Suppressor macrophage treated with lipopolysaccharide for 4 hours (primary cell): ENCODE results near the gene SERPINE2.

Experiments
- DNase-seq: peaks from one replicate; pipeline ENCODE4 v3.0.0-alpha.2; 2020

The SERPINE2 gene

DNA sequence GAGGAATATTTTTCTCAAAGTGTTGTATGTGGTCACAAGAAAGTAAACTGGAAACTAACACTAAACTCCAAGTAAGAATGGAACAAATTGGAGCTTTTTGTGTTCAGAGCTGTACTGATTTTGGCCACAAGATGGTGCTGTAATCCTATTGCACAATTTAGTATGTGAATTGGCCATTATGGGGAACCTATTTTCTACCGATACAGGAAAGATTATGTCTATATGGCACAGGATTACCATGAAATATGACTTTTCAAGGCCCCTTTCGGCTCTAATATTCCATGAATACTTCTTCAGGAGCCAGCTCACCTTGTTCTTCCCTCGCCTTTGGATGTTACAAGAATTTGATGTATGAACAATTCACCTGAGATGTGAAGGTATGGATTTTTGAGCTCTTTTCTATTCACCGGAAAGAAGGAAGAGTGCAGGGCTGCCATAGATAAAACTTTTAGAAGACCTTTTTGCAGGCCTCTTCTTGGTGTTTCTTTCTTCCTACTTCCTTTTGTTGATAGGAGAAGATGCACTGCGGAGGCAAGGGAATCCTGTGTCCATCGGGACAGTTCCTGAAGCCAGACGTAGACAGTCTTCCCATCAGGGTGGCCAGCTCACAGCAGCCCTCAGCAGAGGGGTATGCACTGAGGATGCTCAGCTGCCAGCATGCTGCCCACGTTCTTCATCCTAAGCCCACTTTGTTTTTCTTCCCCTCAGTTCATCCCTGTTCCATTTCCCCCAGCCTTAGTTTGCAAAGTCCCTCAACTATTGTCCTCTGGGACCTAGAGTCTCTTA is 68.5 kb downstream of the SERPINE2 start:
- peak; percentile 79 for DNase-seq

DNA sequence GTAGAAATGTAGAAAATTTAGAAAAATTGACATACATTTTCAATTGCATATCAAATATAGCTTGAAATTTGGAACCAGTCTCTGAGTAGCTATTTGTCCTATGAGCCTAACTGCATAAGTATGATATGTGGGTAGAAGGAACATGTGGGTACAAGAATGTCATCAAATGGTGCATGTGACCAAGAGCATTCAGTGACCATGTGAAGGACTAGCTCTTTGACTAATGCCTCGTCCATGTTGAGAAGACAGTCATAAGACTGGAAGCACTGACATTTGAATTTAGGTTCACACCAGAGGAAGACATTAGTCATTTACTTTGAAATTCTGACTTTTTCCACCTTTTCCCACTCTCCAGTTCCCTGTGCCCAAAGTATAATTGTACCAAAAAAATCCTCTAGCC is 69.2 kb downstream of the SERPINE2 start:
- peak; percentile 77 for DNase-seq

DNA sequence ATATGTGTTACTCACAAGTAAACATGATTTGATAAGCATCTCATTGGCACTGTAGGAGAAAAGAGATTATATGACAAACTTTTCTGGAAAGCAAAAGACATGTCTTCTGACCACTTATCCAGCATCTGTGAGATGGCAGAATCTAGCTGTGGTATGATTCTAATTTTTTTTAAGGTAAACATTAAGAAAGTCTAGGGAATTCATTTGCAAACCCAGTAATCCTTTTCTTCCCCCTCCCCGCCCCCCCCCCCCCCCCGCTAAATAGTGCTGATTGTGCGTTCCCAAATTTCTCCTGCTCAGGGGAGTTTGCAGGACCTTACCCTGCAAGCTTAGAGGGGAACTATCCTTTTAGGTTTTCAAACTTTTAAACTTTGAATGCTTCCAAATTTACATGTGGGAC is 69.8 kb downstream of the SERPINE2 start:
- DNase-seq: no peak

DNA sequence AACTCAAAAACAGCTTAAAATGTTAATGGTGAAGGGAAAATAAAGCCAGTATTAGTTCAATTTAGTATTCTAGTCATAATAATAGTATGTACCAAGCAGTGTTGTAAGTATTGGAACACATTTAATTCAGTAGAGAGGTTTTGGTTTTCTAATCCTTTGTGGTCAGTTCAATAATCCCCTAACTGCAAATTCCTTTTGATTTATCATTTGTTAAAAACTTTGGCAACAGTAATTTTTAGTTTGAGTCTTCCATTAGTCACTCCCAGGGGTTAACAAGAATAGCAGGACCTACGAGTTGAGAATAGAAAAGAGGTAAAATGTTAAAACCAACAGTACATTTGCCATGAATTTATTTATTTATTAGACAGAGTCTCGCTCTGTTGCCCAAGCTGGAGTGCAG is 71.1 kb downstream of the SERPINE2 start:
- DNase-seq: no peak

DNA sequence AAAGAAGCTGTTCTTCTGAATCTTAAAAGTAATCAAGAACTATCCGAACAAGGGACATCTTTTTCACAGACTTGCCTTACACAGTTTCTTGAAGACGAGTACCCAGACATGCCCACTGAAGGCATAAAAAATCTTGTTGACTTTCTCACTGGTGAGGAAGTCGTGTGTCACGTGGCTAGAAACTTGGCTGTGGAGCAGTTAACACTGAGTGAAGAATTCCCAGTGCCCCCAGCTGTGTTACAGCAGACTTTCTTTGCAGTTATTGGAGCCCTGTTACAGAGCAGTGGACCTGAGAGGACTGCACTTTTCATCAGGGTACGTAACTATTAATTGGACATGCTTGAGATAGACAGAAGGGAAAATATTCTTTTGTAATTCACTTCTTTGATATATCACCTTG is 79.4 kb downstream of the SERPINE2 start:
- no peak for DNase-seq

DNA sequence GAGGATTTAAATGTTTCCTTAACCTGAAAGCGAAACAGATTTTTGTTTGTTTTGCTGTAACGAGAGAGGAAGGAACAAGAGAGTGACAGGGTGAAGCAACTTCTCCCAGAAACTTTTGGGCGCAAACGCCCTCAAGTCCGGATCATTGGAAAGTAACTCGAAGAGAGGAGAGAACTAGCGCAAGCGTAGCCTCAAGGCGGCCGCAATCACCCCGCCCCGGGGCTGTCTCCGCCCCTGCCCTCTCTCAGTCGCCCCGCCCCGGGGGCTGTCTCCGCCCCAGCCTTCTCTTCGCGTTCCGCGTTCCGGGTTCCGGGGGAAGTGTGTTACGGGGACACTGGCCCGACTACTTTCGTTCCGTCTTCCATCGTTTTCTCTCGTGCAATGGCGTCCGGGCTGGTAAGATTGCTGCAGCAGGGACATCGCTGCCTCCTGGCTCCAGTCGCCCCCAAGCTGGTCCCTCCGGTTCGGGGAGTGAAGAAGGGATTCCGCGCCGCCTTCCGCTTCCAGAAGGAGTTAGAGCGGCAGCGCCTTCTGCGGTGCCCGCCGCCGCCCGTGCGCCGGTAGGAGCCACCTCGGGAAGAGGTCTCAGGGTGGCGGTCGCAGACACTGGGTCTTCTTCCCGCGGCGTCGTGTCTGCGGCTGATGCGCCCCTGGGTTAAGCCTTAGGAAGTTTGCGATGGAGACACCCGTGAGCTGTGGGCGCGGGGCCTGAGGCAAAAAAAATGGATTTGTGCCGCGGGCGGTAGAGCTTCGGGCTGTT is 81.8 kb downstream of the SERPINE2 start, which contains the start of gene MRPL44:
Gene MRPL44 (plus strand): TSS at position 372 of the 760 bp plus-strand sequence. CDS start 10 bp downstream, at position 382.
- DNase-seq: peak; percentile 100

DNA sequence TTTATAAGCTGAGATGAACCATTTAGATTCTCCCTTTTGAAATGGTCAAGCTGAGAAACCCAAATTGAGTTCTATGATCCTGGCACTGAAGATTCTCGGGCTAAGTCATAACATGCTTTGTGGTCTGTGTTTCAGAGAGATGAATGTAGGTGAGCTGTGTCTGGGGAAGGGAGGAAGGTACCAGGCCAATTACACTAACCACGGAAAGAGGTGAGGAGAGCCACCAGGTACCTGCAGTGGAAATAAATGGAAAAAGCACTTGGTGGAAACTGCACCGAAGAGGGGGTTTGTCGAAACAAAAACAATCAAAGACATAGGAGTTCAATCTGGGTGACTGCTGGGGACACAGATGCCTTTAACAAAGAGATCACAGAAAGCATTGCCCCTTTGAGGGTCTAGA is 82.8 kb downstream of the SERPINE2 start:
- no peak for DNase-seq

DNA sequence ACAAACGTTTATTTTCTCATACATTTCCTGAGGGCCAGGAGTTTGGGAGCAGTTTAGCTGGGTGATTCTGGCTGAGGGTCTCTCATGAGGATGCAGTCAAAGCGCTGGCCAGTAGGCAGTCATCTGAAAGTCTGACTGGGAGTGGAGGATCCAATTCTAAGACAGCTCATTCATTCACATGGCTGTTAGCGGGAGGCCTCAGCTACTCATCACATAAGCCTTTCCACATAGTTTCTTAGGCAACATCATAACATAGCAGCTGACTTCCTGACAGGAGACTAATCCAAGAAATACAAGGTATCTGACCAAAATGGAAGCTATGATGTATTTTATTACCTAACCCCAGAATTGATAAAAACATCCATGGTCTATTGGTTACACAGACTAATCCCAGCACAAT is 84.7 kb downstream of the SERPINE2 start:
- peak; percentile 60 for DNase-seq

DNA sequence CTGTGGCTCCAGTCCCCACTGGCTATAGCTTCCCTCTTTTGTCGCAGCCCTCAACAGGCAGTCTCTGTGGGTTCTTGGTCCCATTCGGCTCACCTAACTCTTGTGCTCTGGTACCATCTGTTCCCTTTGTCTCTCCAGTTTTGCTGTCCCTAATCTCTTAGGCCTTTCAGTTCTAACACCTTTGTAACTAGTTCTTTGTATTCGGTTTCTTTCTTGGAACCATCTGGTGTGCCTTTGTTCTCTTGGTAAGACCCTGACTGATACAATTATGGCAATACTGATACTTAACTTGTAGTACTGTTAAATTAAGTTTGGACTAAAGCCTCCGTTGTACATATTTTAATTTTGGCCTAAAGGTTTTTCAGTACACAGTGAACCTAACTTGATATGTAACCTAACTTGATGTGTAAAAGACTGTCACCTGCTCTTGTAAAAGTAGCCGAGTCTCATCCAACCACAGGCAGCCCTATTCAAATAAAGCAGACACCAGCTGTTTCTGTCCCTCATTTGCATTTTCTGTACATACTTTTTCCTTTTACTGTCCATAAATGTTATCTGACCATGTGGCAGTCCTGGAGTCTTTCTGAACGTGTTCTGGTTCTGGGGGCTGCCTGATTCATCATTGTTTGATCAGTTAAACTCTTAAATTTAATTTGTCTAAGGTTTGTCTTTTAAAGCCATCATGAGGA is 86.7 kb downstream of the SERPINE2 start:
- no peak for DNase-seq

DNA sequence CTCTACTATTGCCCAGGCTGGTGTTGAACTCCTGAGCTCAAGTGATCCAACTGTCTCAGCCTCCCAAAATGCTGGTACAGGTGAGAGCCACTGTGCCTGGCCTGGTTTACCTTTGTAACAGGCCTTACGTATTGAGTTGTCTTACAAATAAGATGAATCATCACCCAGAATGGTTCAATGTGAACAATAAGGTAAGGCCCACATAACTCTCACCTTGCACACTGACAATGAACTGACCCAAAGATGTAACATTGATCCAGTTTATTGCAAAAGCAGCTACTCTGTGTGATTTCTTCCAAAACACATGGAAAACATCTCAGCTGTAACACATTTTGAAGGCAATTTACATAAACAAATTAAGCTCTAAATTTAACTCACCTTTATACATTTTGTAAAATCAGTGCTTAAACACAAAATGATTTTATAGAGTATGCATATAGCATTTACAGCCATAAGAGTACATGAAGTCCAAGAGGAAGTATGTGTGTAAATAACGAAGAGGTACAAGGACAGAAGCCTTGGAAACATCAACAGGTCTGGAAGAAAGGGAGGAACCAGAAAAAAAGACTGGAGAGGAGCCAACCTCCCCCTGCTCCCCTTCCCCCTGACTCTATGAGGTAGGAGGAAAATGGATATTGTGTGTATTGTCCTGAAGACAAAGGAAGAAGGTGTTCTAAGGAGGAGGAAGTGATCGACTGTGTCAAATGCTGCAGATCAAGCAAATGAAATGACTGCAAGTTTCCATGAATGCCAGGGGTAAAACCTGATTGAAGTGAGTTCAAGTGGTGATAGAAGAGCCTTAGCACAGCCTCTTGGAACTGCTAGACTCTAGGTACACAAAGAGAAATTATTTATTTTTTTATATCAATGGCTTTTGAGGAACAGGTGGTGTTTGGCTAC is 88.4 kb downstream of the SERPINE2 start:
- DNase-seq: no peak

DNA sequence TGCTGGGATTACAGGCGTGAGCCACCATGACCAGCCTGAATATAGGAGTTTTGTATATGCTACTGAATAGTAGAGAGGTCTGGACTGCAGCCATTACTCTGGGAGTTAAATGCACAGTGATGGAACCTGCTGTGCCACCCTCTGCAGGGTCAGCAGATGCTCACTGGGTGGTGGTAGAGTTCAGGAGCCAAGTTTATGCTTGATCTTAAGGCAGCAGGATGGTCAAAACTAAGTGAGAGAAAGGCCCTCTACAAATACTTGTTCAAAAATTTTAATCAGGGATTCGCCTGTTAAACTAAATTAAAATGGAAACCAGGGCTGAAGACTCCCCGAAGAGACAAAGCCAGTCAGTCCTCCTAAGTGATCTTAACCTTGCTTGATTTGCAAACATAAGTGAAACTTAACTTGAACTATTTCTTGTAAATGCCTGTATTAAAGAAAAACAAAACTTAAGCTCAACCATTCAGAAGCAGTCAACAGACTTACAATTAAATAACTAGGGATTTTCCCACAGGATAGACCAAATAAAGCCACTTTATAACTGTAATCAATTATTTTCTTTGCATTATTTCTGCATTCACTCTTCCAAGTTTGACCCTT is 89.7 kb downstream of the SERPINE2 start:
- DNase-seq: peak; percentile 64

DNA sequence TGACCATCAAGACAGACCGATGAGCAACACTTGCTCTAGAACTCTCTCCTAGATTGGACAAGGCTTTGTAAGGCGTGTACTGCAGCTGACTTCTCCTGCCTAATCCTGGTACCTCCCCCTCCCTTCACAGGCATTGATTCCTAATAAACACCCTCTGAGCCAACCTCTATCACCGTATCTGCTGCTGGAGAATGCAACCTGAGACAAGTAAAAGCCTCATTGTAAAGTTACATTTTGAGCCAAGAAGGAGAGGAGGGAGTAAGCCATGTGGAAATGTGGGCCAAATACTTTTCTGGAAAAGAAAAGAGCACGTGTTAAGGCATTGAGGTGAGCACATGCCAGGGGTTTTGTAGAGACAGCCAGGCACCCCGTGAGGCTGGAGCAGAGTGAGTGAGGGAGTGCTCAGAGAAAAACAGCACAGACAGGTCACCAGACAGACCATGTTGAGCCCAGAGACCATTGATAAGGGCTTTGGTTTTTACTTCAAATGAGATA is 91.3 kb downstream of the SERPINE2 start:
- DNase-seq: no peak

DNA sequence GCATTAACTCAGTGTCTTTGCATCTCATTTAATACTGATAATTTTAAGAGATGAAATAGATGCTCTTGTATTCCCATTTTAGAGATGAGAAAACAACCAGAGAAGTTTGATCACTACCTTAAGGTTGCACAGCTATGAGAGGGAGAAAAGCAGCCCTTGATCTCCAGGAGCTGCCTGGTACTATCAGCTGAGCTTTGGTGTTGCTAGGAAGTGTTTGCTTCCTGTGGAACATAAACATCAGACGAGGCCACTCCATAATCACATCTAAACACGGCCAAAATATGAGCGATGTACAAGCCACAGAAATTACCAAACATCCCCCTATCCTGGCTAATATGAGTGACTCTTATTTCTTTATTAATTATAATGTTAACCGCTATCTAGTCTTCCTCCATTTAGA is 93.3 kb downstream of the SERPINE2 start:
- no peak for DNase-seq

DNA sequence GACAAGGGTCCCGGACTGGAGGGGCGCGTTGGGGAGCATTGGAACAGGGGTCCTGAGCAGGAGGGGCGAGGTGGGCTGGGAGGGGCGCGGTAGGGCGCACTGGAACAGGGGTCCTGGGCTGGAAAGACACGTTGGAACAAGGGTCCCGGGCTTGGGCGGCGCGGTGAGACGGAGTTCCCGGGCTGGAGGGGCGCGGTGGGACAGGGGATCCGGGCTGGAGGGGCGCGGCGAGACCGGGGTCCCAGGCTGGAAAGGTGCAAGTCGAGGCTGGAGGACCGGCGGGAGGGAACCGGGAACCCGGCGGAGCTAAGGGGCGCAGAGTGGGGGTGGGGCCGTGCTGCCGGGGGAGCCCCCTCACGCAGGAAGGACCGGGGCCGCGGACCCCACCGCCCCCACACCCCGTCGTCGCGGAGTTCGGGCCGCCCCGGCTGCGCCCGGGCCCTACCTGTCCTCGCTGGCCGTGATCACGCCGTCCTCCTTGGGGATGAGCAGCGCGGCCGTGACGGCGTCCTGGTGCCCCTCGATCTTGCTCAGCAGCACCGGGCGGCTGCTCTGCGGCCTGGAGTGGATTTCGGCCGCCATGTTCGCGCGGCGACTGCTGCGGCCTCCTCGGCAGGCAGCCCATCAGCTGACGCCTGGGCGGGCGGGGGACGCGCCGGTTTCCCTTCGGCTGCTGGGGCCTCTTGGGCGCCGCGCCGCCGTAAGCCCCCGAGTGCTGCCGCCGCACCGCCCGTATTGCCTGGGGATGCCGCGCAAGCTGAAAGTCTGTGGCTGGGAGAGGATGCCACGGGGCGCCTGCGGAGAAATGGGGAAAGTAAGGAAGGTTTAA is 94.2 kb downstream of the SERPINE2 start, which contains the start of gene WDFY1:
Gene WDFY1 (minus strand): TSS at position 633 of the 829 bp plus-strand sequence. CDS start 51 bp downstream, at position 582.
- peak; percentile 94 for DNase-seq

DNA sequence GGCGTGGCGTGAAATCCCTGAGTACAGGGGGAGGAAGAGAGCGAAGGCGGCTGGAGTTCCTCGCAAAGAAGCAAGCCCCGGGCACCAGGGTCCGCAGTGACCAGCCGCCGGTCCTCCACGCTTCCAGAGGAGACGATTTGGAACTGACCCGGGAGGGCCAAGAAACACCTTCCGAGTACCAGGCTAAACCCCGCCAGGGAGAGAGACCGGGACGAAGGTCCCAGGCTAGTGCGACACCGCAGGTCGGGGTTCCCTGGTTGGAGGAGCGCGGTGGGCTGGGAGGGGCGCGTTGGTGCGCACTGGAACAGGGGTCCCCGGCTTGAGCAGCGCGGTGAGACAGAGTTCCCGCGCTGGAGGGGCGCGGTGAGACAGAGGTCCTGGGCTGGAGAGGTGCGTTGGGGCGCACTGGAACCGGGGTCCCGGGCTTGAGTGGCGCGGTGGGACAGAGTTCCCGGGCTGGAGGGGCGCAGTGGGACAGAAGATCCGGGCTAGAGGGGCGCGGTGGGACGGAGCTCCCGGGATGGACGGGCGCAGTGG is 94.9 kb downstream of the SERPINE2 start:
- DNase-seq: no peak

DNA sequence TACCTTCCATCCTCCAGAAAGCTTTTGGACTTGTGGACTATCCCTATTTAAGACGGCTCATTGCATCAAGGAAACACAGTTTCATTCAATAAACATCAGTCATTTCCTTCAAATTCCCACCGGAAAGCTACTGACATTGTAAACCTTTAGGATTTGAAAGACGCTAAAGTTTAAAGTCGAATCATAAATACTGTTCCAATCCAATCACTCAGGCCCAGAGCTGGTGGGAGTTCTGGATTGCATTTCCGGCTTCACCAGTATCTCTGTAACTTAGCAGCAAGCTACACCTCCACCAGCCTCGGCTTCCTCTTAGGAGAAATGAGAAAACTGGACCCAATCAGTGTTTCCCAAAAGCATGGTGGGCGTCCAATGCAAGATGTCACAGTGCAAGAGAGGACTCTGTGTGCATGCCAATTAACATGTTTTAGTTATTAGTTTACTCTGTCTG is 95.5 kb downstream of the SERPINE2 start:
- peak; percentile 65 for DNase-seq

DNA sequence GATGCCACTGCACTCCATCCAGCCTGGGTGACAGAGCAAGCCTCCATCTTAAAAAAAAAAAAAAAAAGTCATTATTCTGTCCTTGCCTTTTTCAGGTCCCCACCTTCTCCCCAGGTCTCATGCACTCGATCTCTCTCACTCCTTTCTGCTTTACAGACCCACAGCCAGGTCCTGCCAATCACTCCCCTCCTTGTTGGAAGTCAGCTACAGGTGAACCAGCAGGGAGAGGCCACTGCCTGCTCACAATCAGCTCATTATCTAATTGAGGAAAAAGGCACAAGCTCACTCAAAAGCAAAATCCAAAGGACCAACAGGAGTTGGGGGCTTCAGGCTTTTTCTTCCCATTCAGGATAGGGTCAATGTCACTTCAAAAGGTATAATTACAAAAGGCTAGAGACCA is 96.0 kb downstream of the SERPINE2 start:
- no peak for DNase-seq

DNA sequence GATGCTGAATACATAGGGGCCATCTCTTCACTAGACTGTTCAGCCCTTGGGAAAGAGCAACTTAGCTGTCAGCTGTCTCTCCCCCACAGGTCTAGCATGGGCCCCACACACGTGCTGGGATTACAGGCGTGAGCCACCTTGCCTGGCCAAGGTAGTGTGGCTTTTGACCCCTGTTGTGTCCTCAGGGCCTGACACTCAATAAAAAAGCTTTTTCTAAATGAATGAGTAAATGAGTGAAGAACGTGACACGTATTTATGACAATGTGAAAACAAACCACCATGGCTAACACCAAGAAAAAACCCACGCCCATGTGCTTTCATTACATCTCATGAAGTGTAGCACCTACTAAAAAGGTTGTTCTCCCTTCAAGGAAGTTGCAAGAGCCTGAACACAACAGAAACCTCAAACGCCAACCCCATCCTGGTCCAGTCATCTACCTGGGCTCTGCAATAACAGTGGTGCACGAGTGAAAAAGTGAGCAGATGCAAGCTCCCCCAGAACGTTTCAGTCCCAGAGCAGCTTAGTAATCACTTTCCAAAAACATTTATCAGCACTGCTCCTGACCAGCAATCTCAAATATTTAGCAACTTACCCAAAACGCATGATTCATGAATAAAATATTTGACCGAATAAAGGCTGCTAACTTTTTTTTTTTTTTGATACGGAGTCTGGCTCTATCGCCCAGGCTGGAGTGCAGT is 97.4 kb downstream of the SERPINE2 start:
- DNase-seq: no peak

DNA sequence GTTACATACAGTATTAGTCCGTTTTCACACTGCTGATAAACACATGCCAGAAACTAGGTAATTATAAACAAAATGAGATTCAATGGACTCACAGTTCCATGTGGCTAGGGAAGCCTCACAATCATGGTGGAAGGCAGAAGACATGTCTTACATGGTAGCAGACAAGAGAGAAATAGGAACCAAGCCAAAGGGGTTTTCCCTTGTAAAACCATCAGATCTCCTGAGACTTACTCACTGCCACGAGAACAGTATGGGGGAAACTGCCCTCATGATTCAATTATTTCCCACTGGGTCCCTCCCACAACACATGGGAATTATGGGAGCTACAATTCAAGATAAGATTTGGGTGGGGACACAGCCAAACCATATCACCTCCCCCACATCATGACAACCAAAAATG is 99.6 kb downstream of the SERPINE2 start:
- peak; percentile 83 for DNase-seq

DNA sequence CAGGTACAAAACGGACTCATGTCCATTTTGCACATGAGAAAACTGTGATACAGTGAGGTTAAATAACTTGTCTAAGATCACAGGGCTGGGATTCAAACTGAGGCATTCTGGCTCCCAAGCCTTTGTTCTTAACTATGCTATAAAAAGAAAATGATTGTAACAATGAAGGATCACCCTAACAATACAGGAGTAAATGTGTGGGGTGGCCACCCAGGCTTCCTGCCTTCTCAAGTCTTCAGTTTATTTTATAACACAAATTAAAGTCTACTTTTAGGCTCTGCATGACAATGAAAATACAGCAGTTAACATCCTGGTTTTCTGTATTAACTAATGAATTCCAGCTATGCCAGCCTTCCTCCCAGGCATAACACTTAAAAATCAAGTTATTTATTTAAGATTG is 101.6 kb downstream of the SERPINE2 start:
- DNase-seq: no peak
